Gastroesophageal sphincter (tissue), 3 donors: Measurements from ENCODE around the gene BCL2L11.

Source experiments
- EP300 ChIP-seq: sonication (generic); formaldehyde crosslinking; IDR thresholded peaks from one replicate; pipeline ENCODE4 v1.6.1; 2017; ENCODE audit warnings: antibody characterized with exemption, mild to moderate bottlenecking
- POLR2A ChIP-seq, 2 donors: fragments of 450-650 bp; IDR thresholded peaks; one replicate each; pipeline ENCODE4 v1.6.1; 2017; ENCODE audit warnings: antibody characterized with exemption in 2 of 2, mild to moderate bottlenecking in 2 of 2, moderate library complexity in 1 of 2
- POLR2AphosphoS5 ChIP-seq: sonication (generic); formaldehyde crosslinking; IDR thresholded peaks from one replicate; pipeline ENCODE4 v1.6.1; 2017; ENCODE audit warnings: antibody characterized with exemption
- TF ChIP-seq, protein P1 (sequence below), 4 experiments: fragments of 200-600 bp in 2 of 4; fragments of 450-650 bp in 2 of 4; sonication (generic) in 1 of 4; IDR thresholded peaks; one replicate each; pipeline ENCODE4 v1.5.1; 2017 to 2019; ENCODE audit warnings: antibody characterized with exemption in 4 of 4, mild to moderate bottlenecking in 2 of 4, moderate library complexity in 2 of 4

DNA sequence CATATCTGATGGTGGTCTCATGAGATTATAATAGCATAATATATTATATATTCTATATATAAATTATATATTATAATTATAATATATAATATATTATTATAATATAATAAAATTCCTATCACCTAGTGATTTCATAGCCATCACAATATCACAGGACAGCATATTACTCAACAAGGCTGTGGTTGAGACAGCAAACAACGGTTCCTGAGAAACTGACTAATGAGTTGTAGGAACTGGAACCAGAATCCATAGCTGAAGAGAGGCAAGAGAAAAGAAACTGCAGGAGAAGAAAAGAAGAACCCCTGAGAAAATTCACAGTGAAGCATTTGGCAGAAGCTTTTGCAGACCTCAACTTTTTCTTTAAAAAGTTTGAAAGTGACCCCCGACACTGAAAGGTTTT is 84.0 kb downstream of the BCL2L11 start:
- no peak for TF ChIP-seq POLR2A (IDR thresholded peaks at IDR 0.05)
- TF ChIP-seq, protein P1, sequence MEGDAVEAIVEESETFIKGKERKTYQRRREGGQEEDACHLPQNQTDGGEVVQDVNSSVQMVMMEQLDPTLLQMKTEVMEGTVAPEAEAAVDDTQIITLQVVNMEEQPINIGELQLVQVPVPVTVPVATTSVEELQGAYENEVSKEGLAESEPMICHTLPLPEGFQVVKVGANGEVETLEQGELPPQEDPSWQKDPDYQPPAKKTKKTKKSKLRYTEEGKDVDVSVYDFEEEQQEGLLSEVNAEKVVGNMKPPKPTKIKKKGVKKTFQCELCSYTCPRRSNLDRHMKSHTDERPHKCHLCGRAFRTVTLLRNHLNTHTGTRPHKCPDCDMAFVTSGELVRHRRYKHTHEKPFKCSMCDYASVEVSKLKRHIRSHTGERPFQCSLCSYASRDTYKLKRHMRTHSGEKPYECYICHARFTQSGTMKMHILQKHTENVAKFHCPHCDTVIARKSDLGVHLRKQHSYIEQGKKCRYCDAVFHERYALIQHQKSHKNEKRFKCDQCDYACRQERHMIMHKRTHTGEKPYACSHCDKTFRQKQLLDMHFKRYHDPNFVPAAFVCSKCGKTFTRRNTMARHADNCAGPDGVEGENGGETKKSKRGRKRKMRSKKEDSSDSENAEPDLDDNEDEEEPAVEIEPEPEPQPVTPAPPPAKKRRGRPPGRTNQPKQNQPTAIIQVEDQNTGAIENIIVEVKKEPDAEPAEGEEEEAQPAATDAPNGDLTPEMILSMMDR (IDR thresholded peaks at IDR 0.05) = no peak
- TF ChIP-seq EP300 = no peak
- no peak for TF ChIP-seq POLR2AphosphoS5
